Activated T-helper 2 cell treated with anti-CD3 and anti-CD28 coated beads, Interferon-gamma antibody, Interleukin-2, Interleukin-4, amounts not matched to agents 10 μg/mL and 5 μg/mL and 100 μg/mL, durations not matched to agents 14 hours and 24 hours and 36 hours (primary cell): Measurements from ENCODE around the gene MMP7. TPM values are rescaled to one million over a fixed set of nuclear protein-coding genes. Genes with fewer than 3 reads are reported as not detected.

ENCODE experiments used
- DNase-seq: peaks from one replicate; pipeline ENCODE4 v3.0.0; 2021; ENCODE audit warnings: low spot score
- H3K27ac Mint-ChIP-seq: one replicate; pipeline ENCODE4 v1.8.0; 2021; ENCODE audit warnings: mixed read lengths
- H3K27me3 Mint-ChIP-seq: one replicate; pipeline ENCODE4 v1.8.0; 2021; ENCODE audit warnings: low read depth, mixed read lengths
- H3K36me3 Mint-ChIP-seq: one replicate; pipeline ENCODE4 v1.8.0; 2021; ENCODE audit warnings: low read depth, mixed read lengths
- H3K4me1 Mint-ChIP-seq: one replicate; pipeline ENCODE4 v1.8.0; 2021; ENCODE audit warnings: low read depth, mixed read lengths
- H3K4me3 Mint-ChIP-seq: one replicate; pipeline ENCODE4 v1.8.0; 2021; ENCODE audit warnings: low read depth, mild to moderate bottlenecking, moderate library complexity, mixed read lengths
- H3K9me3 Mint-ChIP-seq: one replicate; pipeline ENCODE4 v1.8.0; 2021; ENCODE audit warnings: mixed read lengths
- intact Hi-C: fragments of 100-400 bp; cut with micrococcal nuclease; formaldehyde crosslinking; loops from one replicate; pipeline ENCODE4 v1.15.1; 2023
- total RNA-seq: library from RNA; stranded (reverse); gene quantifications from 2 replicates; pipeline ENCODE4 v1.2.3, GENCODE V29; 2022

MMP7 gene
- total RNA-seq, 1 donor from 2014 or later = not detected

DNA sequence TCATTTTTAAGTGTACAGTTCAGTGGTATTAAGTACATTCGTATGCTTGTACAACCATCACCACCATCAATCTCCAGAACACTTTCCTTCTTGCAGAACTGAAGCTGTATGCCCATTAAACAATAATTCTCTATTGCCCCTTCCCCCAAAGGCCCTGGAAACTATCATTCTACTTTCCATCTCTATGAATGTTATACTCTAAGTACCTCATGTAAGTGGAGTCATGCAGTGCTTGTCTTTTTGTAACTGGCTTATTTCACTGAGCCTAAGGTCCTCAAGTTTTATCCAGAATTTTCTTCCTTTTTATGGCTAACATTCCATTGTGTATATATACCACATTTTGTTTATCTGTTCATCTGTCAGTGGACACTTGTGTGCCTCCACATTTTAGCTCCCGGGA is 29.7 kb downstream of the MMP7 start:
- Mint-ChIP-seq H3K4me1 (no peaks in the 10 kb centered on the region), H3K4me3 (no peak overlapping the region), H3K27ac (no peak overlapping the region), H3K36me3 (no peaks in the 10 kb centered on the region), H3K27me3 (peaks cover 48% of the 10 kb centered on the region), H3K9me3 (no peaks in the 10 kb centered on the region)
- intact Hi-C loops = no loop called here
- no peak for DNase-seq

DNA sequence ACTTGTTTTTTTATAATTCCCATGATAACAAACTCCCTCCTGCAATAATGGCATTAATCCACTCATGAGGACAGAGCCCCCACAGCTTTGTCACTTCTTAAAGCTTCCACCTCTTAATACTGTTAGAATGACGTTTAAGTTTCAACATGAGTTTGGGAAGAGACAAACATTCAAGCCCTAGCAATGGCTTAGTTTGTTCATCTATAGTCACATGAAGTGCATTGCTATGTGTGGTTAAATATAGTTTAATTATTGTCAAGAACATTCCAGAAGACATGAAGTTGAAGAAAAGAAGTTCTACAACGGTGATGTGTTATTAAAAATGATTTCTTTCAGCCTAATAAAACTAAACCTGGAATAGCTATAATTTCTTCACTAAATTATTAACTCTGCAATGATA is 30.6 kb downstream of the MMP7 start:
- peaks cover 47% of the 10 kb centered on the region for H3K27me3 Mint-ChIP-seq
- no peak overlapping the region for H3K4me3 Mint-ChIP-seq
- no peaks in the 10 kb centered on the region for H3K36me3 Mint-ChIP-seq
- intact Hi-C loops = no loop called here
- H3K9me3 Mint-ChIP-seq = no peaks in the 10 kb centered on the region
- no peak for DNase-seq
- peaks cover 4% of the 10 kb centered on the region for H3K4me1 Mint-ChIP-seq
- H3K27ac Mint-ChIP-seq = no peak overlapping the region

DNA sequence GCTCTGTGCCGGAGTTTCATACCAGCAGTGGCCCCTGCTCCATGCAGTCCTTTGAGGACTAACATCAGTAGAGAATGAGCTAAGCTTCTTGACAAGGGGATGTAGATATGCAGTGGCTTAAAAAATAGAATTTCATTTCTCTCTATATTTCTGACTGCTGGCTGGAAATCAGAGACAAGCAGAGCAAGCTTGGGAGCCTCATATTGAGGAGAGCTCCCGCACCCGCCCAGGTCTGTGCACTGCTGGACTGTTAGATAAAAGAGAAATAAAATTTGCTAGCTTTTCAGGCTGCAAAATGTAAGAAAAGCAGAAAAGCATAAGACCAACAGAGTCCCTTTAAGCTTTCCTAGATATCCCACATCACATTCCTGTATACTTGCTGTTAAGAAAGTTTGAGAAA is 31.4 kb downstream of the MMP7 start:
- H3K27ac Mint-ChIP-seq = no peak overlapping the region
- no peaks in the 10 kb centered on the region for H3K9me3 Mint-ChIP-seq
- no peak for DNase-seq
- H3K27me3 Mint-ChIP-seq = peaks cover 46% of the 10 kb centered on the region
- intact Hi-C loops = no loop called here
- no peak overlapping the region for H3K4me3 Mint-ChIP-seq
- H3K4me1 Mint-ChIP-seq = peaks cover 6% of the 10 kb centered on the region
- H3K36me3 Mint-ChIP-seq = no peaks in the 10 kb centered on the region

DNA sequence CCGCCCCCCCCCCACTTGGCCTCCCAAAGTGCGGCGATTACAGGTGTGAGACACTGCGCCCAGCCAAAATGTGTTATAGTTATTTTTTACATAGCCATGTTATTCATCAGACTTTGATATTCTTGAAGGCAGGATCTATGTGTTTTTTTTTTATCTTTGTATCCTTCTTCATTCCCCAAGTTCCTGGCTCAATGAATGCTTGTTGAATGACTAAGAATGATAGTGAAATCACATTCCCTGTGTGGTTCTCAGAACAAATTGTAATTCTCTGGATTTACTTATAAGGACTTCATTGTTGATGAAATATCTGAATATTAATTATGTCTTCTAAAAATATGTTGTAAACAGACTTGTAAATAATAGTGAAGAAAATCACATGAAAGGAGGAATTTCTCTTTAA is 33.5 kb downstream of the MMP7 start:
- intact Hi-C loops = no loop called here
- H3K4me3 Mint-ChIP-seq = no peak overlapping the region

DNA sequence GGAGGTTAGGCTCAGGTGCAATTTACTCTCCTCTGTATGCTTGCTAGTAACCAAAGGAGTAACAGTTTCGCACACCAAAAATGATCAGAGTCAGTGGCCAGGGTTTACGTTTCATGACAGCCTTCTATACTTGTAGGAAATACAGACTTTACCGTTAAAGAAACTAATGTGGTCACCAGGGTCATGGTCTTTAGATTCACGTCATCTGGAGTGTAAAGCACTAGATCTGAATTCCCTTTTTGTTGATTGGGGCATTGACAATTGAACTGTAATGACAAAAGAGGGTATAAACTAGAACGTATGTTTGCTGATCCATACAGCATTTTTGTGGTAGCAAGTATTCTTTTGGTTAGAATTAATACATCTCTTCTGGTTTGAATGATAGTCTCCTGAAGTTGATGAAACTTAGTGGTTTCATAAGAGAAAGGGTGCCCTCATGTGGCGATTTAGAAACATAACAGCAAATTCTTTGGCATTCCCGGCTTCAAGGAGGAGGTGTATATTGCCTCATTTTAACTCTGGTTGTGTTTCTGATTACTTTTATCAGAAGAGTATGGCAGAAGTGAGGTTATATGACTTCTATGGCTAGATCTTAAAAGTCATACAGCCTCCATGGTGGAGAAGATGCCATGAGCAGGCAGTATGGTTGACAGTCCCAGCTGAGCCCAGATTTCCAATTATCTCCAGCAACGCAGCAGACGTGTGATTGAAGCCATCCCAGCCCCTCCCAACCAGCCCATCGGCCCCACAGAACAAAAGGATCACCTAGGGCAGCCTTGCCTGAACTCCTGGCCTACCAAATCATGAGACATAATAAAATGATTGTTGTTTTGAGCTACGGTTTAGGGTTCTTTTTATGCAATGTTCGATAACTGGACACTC is 35.1 kb downstream of the MMP7 start:
- Mint-ChIP-seq H3K36me3 (no peaks in the 10 kb centered on the region), H3K4me3 (no peak overlapping the region), H3K27ac (no peak overlapping the region), H3K4me1 (peaks cover 16% of the 10 kb centered on the region), H3K27me3 (peaks cover 19% of the 10 kb centered on the region), H3K9me3 (no peaks in the 10 kb centered on the region)
- DNase-seq = no peak
- intact Hi-C loops = loop anchor here (1.0 to 2.0 kb wide), 6 partner anchors 38 to 207 kb away; no protein-coding TSS in a partner anchor

More for the DNA sequence above, 33.5 kb downstream of the MMP7 start:
- Mint-ChIP-seq H3K9me3 (no peaks in the 10 kb centered on the region), H3K27me3 (peaks cover 32% of the 10 kb centered on the region), H3K27ac (no peak overlapping the region), H3K4me1 (peaks cover 14% of the 10 kb centered on the region), H3K36me3 (no peaks in the 10 kb centered on the region)
- no peak for DNase-seq

DNA sequence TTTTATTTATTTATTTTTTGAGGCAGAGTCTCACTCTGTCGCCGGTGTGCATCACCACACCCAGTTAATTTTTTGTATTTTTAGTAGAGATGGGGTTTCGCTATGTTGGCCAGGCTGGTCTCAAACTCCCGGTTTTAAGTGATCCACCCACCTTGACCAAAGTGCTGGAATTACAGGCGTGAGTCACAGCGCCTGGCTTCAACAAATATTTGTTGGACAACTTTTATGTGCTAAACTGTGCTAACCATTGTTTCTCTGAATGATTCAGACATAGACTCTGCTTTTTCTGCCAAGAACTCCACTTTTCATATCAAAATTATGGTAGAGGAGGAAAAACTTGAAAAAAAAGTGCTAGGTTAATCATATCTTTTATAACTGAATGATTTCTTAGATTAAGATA is 36.3 kb downstream of the MMP7 start:
- H3K4me3 Mint-ChIP-seq = no peak overlapping the region
- peaks cover 21% of the 10 kb centered on the region for H3K4me1 Mint-ChIP-seq

DNA sequence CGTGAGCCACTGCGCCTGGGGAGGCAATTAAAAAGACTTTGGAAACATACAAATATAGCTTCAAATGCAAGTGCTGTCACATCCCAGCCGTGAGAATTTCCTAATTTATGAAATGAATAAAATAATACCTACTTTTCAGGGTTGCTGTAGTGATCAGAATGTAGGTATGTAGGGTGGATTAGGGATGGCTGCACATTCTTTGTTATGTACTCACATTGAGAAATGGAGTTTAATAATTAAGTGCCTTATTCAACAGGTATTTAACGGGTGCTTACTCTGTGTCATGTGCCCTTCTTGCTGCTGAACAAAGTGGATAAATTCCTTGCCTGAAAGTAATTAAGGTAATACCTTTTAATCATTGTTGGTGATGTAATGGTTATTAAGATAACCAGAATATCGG is 37.0 kb downstream of the MMP7 start:
- H3K4me3 Mint-ChIP-seq = no peak overlapping the region
- no peaks in the 10 kb centered on the region for H3K9me3 Mint-ChIP-seq

More for the DNA sequence above, 36.3 kb downstream of the MMP7 start:
- Mint-ChIP-seq H3K9me3 (no peaks in the 10 kb centered on the region), H3K27me3 (peaks cover 14% of the 10 kb centered on the region), H3K27ac (no peak overlapping the region), H3K36me3 (no peaks in the 10 kb centered on the region)
- DNase-seq = no peak
- intact Hi-C loops = loop anchor here (2.0 kb wide), 2 partner anchors 119 to 205 kb away; no protein-coding TSS in a partner anchor

DNA sequence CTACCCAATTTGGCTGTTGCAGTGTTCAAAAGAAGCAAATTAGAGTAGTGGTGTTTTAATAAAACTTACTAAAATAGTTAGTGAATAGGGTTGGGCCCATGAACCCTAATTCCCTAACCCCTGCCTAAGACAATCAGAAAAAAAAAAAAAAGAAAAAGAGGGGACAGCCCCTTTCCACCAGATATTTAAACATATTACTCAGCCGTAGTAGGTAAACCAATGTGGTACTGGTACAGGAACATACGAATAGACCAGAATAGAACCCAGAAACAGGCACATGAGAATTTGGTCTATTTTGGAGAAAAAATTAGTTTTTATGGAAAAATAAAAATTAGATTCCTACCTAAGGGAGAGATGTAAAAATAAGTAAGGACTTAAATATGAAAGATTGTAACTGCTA is 38.6 kb downstream of the MMP7 start:
- H3K4me1 Mint-ChIP-seq = peaks cover 37% of the 10 kb centered on the region
- H3K27me3 Mint-ChIP-seq = peaks cover 7% of the 10 kb centered on the region
- H3K9me3 Mint-ChIP-seq = no peaks in the 10 kb centered on the region
- no peak for DNase-seq
- no peak overlapping the region for H3K4me3 Mint-ChIP-seq
- no peak overlapping the region for H3K27ac Mint-ChIP-seq
- intact Hi-C loops = no loop called here
- no peaks in the 10 kb centered on the region for H3K36me3 Mint-ChIP-seq

More for the DNA sequence above, 37.0 kb downstream of the MMP7 start:
- Mint-ChIP-seq H3K4me1 (peaks cover 26% of the 10 kb centered on the region), H3K27me3 (peaks cover 10% of the 10 kb centered on the region), H3K27ac (no peak overlapping the region), H3K36me3 (no peaks in the 10 kb centered on the region)
- intact Hi-C loops = no loop called here
- no peak for DNase-seq

DNA sequence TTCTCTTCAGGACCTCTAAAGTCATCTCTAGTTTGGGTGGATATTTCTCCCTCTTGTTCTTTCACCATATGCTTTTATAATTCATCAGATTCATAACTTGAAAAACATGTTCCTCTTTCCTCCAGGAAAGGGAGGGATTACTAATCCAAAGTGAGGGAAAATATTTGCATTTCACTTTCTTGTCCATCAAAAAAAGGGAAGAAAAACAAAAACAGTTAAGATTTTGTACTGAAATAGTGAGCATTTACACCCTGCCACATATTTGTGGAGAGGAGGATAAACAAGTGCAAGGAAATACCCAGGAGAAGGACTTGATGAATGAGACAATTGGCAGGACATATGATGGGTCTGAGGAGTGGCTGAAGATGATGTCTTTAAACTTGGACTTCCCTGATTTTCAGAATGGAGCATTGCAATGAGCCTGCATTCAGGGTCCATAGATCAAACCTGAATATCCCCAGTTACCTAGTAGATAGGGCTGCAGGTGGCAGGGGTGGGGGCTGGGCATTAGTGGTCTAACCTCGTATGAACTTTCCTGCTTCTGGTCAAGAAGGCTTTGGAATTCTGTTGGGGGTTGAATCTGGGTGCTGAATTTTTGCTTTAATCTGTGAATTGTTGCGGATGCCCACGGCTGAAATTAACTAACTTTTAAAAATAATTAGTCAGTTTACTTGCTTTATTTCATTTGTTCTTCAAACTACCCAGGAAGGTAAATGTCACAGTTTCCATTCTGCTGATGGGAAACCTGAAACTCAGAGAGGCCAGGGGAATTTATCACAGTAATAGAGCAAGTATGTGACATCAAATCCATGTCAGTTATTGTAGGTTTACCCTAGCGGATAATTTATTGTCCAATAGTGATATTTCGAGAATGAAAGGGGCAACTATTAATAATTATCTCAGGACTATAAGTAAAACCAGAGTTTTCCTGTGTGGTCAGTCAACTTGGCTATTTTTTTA is 41.1 kb downstream of the MMP7 start:
- H3K4me3 Mint-ChIP-seq = no peak overlapping the region
- intact Hi-C loops = no loop called here
- no peaks in the 10 kb centered on the region for H3K36me3 Mint-ChIP-seq
- peaks cover 38% of the 10 kb centered on the region for H3K4me1 Mint-ChIP-seq
- H3K27ac Mint-ChIP-seq = no peak overlapping the region
- H3K9me3 Mint-ChIP-seq = no peaks in the 10 kb centered on the region
- no peaks in the 10 kb centered on the region for H3K27me3 Mint-ChIP-seq
- no peak for DNase-seq

DNA sequence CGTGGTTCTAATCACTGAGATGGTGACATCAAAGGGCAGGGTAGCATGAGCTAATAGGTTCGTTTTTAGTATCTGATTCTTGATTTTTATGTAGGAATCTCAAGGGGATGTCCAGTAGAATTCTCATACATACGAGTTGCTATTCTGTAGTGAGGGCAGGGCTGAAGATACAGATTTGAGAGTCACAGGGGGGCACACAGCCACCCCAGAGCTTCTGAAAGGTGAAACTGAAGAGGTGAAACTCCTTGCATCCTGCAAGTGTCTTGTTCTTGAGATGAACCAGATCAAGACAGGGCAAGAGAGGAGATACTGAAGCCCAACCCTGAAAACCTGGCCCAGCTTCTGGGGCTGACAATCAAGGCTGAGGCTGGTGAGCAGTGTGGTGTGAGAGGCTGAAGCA is 42.3 kb downstream of the MMP7 start:
- H3K4me1 Mint-ChIP-seq = peaks cover 38% of the 10 kb centered on the region
- H3K27me3 Mint-ChIP-seq = no peaks in the 10 kb centered on the region
- H3K27ac Mint-ChIP-seq = no peak overlapping the region
- H3K9me3 Mint-ChIP-seq = no peaks in the 10 kb centered on the region
- intact Hi-C loops = no loop called here
- no peak overlapping the region for H3K4me3 Mint-ChIP-seq
- no peaks in the 10 kb centered on the region for H3K36me3 Mint-ChIP-seq
- DNase-seq = no peak

DNA sequence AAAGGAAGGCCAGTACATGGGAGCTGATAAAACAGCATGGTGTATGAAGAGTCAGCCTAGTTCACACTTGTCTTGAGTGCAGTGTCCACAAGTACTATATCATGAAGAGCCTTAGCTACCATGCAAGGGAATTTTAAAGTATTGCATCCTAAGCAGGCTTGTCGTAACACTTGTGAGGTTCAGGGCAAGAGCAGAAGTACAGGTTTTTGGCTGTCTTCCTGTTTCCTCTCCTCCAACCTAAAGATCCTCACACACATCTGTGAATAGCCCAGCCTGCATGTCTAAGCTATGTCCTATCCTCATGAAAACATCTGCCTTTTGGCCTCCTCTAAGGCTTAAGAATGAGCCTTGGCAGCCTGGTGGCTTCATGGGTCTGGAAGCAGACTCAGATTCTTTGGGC is 43.3 kb downstream of the MMP7 start:
- no peaks in the 10 kb centered on the region for H3K36me3 Mint-ChIP-seq
- DNase-seq = no peak
- intact Hi-C loops = no loop called here
- H3K27me3 Mint-ChIP-seq = no peaks in the 10 kb centered on the region
- H3K4me3 Mint-ChIP-seq = no peak overlapping the region
- H3K27ac Mint-ChIP-seq = no peak overlapping the region
- no peaks in the 10 kb centered on the region for H3K9me3 Mint-ChIP-seq
- H3K4me1 Mint-ChIP-seq = peaks cover 31% of the 10 kb centered on the region

DNA sequence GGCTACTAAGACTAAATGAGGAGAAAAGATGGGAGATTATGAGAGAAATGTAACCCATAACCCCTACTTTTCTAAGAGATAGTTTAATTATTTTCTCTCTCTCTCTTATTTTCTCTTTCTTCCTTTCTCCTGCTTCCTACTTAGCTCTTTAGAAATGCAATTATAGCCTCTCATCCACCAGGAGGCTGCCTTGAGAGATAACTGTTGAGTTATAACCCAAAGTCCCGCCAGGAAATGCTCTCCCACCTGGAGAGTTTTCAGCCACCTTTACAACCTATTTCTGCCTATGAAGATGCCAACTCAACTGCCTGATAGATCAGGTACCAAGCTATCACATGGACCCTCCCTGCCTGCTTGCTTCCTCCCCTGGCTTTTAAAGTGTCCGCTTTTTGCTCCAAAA is 44.0 kb downstream of the MMP7 start:
- Mint-ChIP-seq H3K4me3 (no peak overlapping the region), H3K27ac (no peak overlapping the region), H3K27me3 (no peaks in the 10 kb centered on the region), H3K36me3 (no peaks in the 10 kb centered on the region), H3K4me1 (peaks cover 28% of the 10 kb centered on the region), H3K9me3 (no peaks in the 10 kb centered on the region)
- intact Hi-C loops = no loop called here
- no peak for DNase-seq
